Coronary artery (tissue), 2 donors: Measurements from ENCODE around the gene DPYSL3.

Experiments
- DNase-seq: peaks from one replicate; pipeline ENCODE4 v3.0.0-alpha.2; 2017; ENCODE audit warnings: low spot score
- H3K27ac ChIP-seq, 2 donors: fragments of 200-600 bp; sonication (generic); one replicate each; pipeline ENCODE4 v1.5.1; 2016 to 2019
- H3K4me3 ChIP-seq: fragments of 200-600 bp; sonication (generic); 2 replicates; pipeline ENCODE4 v1.5.1; 2016; ENCODE audit warnings: mild to moderate bottlenecking, moderate library complexity
- CTCF ChIP-seq: fragments of 200-600 bp; sonication (generic); IDR thresholded peaks from one replicate; pipeline ENCODE4 v1.5.1; 2019; ENCODE audit warnings: antibody characterized with exemption

The DPYSL3 gene

DNA sequence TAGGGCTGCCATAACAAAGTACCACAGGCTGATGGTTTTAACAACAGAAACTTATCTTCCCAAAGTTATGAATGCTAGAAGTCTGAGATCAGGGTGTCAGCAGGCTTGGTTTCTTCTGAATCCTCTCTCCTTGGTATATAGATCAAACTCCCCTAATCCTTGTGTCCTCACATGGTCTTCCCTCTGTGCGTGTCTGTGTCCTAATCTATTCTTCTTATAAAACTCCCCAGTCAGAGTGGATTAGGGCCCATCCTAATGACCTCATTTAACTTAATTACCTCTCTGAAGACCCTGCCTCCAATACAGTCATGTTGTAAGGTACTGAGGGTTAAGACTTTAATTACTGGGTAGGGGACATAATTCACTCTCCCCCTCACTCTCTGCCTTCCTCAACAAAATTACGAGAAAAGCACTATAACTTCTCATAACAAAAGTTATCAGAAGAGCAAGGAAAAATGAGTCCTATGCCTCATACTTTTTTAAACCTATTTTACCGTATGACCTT lies 68.6 kb downstream of the DPYSL3 start:
- TF ChIP-seq CTCF, result no peak
- Histone ChIP-seq H3K27ac (peak overlapping the region in 1 of 2 donors; percentile 9), H3K4me3 (no peak overlapping the region)

DNA sequence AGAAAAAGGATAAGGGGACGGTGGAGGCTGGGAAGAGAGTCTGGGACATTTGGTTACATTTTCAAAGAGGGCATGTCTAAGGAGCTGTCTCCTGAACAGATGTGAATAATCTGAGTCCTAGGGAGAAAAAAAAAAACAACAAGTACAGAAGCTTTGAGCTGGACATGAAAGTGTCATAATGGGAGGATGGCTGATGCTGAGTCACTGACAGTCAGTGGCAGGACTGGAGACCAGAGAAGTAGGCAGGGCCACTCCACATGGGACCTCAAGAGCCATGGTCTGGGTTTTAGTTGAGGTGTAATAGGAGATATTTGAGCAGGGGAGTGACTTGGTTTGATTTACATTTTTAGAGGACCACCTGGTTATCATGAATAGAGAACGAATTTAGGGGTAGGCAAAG lies 70.6 kb downstream of the DPYSL3 start:
- no peak overlapping the region for H3K4me3 ChIP-seq
- no peak overlapping the region for H3K27ac ChIP-seq
- TF ChIP-seq CTCF, result no peak
- DNase-seq, result no peak

More for the DNA sequence above, 68.6 kb downstream of the DPYSL3 start:
- no peak for DNase-seq

DNA sequence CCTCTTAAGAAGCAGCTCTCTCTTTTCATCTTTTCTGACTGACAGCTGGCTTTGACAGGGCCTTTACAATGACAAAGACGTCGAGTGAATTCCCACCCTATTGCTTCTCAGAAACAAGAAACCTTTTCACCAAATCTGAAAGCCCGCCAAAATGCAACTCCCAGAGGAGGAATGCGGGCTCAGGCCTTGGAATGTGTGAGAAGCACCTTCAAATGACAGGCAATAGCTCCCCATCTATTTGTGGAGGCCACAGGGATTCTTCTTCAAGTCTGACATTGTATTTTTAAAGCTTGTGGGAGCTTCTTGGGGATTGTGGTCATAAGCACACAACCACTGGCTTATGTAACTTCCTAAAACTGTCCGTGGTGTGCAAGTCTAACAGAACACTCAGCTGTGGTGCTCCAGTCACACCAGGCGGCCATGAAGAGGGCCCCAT lies 72.7 kb downstream of the DPYSL3 start:
- no peak for TF ChIP-seq CTCF
- Histone ChIP-seq H3K4me3 (no peak overlapping the region), H3K27ac (no peak overlapping the region)
- DNase-seq, result no peak

DNA sequence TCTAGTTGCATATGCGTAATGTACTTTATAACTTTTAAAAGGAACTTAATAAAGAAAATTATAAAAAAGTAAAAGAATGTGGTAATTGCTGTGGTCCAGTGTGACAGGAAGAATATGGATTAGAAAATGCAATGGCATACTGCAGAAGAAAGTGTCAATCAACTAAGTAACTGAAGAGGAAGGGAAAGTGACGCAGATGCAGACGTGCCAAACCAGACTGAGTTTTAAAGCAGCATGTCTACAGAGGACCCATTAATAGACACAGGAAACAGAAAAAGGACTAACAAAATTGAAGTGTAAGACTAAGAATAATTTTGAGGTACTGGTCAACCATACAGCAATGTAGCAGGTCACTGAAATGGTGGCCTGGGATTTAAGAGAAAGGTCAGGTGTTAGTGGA lies 73.3 kb downstream of the DPYSL3 start:
- no peak for TF ChIP-seq CTCF
- Histone ChIP-seq H3K4me3 (no peak overlapping the region), H3K27ac (no peak overlapping the region)
- DNase-seq, result no peak

DNA sequence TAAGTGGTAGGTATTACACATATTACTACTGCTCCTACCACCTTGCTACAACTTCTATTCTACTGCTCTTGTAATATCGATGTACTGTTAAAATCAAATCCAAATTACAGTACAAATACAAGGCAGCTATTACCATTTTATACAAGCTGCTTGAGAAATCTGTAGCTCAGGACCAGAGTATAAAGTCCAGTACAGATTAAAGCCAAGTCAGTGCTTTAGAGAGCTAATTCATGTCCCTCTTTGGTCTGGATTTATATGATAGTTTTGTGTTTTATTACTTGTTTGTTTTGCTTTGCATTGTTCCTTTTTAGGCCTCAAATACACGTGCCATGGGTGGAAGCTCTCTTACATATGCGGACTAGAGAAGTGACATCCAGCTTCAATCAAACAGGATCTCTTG lies 75.8 kb downstream of the DPYSL3 start:
- DNase-seq, result no peak
- Histone ChIP-seq H3K27ac (no peak overlapping the region), H3K4me3 (no peak overlapping the region)
- TF ChIP-seq CTCF, result no peak

DNA sequence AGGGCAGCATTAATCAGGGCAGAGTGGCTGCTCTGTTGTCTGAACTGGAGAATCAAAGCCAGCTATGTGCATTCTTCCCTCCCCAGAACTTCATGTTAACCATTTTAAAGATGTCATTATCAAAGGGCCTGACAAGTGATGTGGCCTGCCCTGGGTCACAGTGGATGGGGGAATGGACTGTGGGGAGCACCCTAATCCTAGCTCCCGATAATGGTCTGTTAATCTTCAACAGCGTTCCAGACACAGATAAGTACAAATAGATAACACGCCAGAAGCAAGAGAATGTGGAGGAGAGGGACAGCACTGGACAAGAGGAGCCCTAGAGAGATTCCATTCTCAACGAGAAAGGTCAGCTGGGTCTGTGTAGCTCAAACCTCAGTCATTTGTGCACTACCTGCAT lies 77.5 kb downstream of the DPYSL3 start:
- peak overlapping the region in 1 of 2 donors; percentile 14 for H3K27ac ChIP-seq
- TF ChIP-seq CTCF, result no peak
- DNase-seq, result no peak

DNA sequence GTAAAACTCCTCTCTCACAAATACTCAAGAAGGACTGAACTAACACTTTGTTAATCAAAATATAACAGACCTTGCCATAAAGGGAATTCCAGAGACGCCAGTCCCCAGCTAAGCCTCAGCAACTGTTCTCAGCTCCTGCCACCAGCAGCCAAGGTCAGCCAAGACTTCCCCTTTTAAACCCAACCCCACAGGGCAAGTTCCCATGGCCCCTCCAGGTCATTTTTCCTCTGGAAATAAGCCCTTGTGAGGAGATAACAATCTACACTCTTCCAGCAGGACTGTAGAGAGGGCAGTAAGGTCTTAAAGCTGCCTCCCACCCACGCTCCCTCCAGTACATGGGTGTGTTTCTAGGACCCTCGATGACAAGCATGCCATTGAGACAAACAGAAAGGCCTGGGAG lies 78.3 kb downstream of the DPYSL3 start:
- no peak for DNase-seq
- no peak for TF ChIP-seq CTCF
- H3K4me3 ChIP-seq, result no peak overlapping the region
- peak overlapping the region; percentile 14 to 28 for H3K27ac ChIP-seq

More for the DNA sequence above, 77.5 kb downstream of the DPYSL3 start:
- no peak overlapping the region for H3K4me3 ChIP-seq
